ENCODE results near the gene RAB37. TPM values are rescaled to one million over a fixed set of nuclear protein-coding genes. Genes with fewer than 3 reads are reported as not detected.

RAB37 gene
- total and polyA plus RNA-seq, 2 of the 13 experiments (the other 11 are each of a cell fraction or from before 2014, with no cell fraction given) = 0.91 to 3.7 TPM

GRCh38 chr17:74738051-74738996 lies 1.3 kb downstream of the RAB37 start (continued):
- no peak for TF ChIP-seq ZNF251 (CRISPR knock-in tag; IDR thresholded peaks at IDR 0.05)
- no peak for TF ChIP-seq FOXK2 (IDR thresholded peaks at IDR 0.05)
- TF ChIP-seq ZNF670 (CRISPR knock-in tag; IDR thresholded peaks at IDR 0.05; ENCODE audit: borderline replicate concordance) = no peak
- no peak for TF ChIP-seq SRSF9 (IDR thresholded peaks at IDR 0.05; ENCODE audit: borderline replicate concordance, insufficient read depth, low read depth, low read length, poor library complexity, severe bottlenecking)
- no peak for TF ChIP-seq NAIF1 (CRISPR knock-in tag; IDR thresholded peaks at IDR 0.05; ENCODE audit: borderline replicate concordance)
- peak; percentile 93 for TF ChIP-seq HDAC2 (CRISPR knock-in tag; IDR thresholded peaks at IDR 0.05)
- no peak for TF ChIP-seq AGO1 (IDR thresholded peaks at IDR 0.05; ENCODE audit: low read depth, low read length, poor library complexity, severe bottlenecking)
- TF ChIP-seq SMAD1 (CRISPR knock-in tag; IDR thresholded peaks at IDR 0.05; ENCODE audit: borderline replicate concordance, low read depth) = no peak
- no peak for TF ChIP-seq REL (CRISPR knock-in tag; conservative IDR thresholded peaks at IDR 0.05)
- TF ChIP-seq KAT8 (CRISPR knock-in tag; IDR thresholded peaks at IDR 0.05) = no peak
- TF ChIP-seq IKZF4 (CRISPR knock-in tag; IDR thresholded peaks at IDR 0.05; ENCODE audit: borderline replicate concordance, low read depth, not compliant biosample characterization) = no peak
- no peak for TF ChIP-seq NR1H2 (CRISPR knock-in tag; IDR thresholded peaks at IDR 0.05; ENCODE audit: borderline replicate concordance, low read depth)
- TF ChIP-seq, protein P1, sequence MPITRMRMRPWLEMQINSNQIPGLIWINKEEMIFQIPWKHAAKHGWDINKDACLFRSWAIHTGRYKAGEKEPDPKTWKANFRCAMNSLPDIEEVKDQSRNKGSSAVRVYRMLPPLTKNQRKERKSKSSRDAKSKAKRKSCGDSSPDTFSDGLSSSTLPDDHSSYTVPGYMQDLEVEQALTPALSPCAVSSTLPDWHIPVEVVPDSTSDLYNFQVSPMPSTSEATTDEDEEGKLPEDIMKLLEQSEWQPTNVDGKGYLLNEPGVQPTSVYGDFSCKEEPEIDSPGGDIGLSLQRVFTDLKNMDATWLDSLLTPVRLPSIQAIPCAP (CRISPR knock-in tag; IDR thresholded peaks at IDR 0.05; ENCODE audit: low read depth) = no peak
- TF ChIP-seq ZNF460 (CRISPR knock-in tag; IDR thresholded peaks at IDR 0.05; ENCODE audit: borderline replicate concordance) = no peak; the same call in 1 of the 2 replicates
- no peak for TF ChIP-seq FLYWCH1 (CRISPR knock-in tag; IDR thresholded peaks at IDR 0.05)
- TF ChIP-seq ZNF674 (CRISPR knock-in tag; IDR thresholded peaks at IDR 0.05; ENCODE audit: low read depth) = no peak
- 0 out of 2 replicates have a peak, but pooled peaks have one; percentile 42 for TF ChIP-seq SMAD3 (CRISPR knock-in tag; IDR thresholded peaks at IDR 0.05)
- TF ChIP-seq GATAD2A (CRISPR knock-in tag; IDR thresholded peaks at IDR 0.05) = peak; percentile 90
- TF ChIP-seq HNRNPK (IDR thresholded peaks at IDR 0.05; ENCODE audit: low read depth, low read length, poor library complexity, severe bottlenecking) = no peak
- TF ChIP-seq EP300 (IDR thresholded peaks at IDR 0.05; ENCODE audit: low read depth in 2 of 2, low read length in 2 of 2) = peak in 1 of 2 experiments; percentile 64; a peak in 2 of 4 replicates
- TF ChIP-seq EP300 (CRISPR knock-in tag; IDR thresholded peaks at IDR 0.05; ENCODE audit: borderline replicate concordance) = peak; percentile 30; the same call in 1 of the 2 replicates
- TF ChIP-seq, protein P2, sequence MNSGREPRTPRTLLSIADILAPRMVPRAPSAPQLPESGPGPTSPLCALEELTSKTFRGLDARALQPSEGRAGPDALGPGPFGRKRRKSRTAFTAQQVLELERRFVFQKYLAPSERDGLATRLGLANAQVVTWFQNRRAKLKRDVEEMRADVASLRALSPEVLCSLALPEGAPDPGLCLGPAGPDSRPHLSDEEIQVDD (CRISPR knock-in tag; IDR thresholded peaks at IDR 0.05; ENCODE audit: borderline replicate concordance) = 0 out of 2 replicates have a peak, but pooled peaks have one; percentile 66
- TF ChIP-seq JARID2 (CRISPR knock-in tag; IDR thresholded peaks at IDR 0.05; ENCODE audit: insufficient replicate concordance) = no peak
- peak; percentile 55; the same call in 1 of the 2 replicates for TF ChIP-seq ZNF616 (CRISPR knock-in tag; IDR thresholded peaks at IDR 0.05; ENCODE audit: low read depth)
- TF ChIP-seq ATRX (CRISPR knock-in tag; IDR thresholded peaks at IDR 0.05; ENCODE audit: borderline replicate concordance) = 0 out of 2 replicates have a peak, but pooled peaks have one; percentile 84
- no peak for TF ChIP-seq ZNF484 (CRISPR knock-in tag; IDR thresholded peaks at IDR 0.05; ENCODE audit: borderline replicate concordance, low read depth)
- no peak for TF ChIP-seq TCF12 (IDR thresholded peaks at IDR 0.05)
- peak; percentile 46; the same call in 1 of the 2 replicates for TF ChIP-seq TCF12 (CRISPR knock-in tag; IDR thresholded peaks at IDR 0.05)
- no peak for TF ChIP-seq KMT2B (CRISPR knock-in tag; IDR thresholded peaks at IDR 0.05)
- no peak; the same call in none of the 2 replicates for TF ChIP-seq SOX5 (CRISPR knock-in tag; IDR thresholded peaks at IDR 0.05; ENCODE audit: borderline replicate concordance)

Data from HepG2 (cell line).